SK-N-SH (cell line): ENCODE measurements around the gene MEX3A. TPM values are rescaled to one million over a fixed set of nuclear protein-coding genes. Genes with fewer than 3 reads are reported as not detected.

Experiments used
- EP300 ChIP-seq, 2 experiments: IDR thresholded peaks; 2 replicates each; pipeline versions ENCODE4 v1.4.0 to v1.6.1; 2012; ENCODE audit warnings: borderline replicate concordance in 1 of 2, low read depth in 1 of 2, low read length in 1 of 2
- EZH2phosphoT487 ChIP-seq: fragments of 200-600 bp; sonication (generic); IDR thresholded peaks from 2 replicates; pipeline ENCODE4 v1.6.1; 2017; ENCODE audit warnings: low read depth, mixed run types, mild to moderate bottlenecking, antibody characterized with exemption, moderate library complexity, borderline replicate concordance
- FOSL2 ChIP-seq: IDR thresholded peaks from 2 replicates; pipeline ENCODE4 v1.4.0; 2012; ENCODE audit warnings: low read depth, mild to moderate bottlenecking, moderate library complexity, borderline replicate concordance
- FOXJ3 ChIP-seq: sonication (generic); formaldehyde crosslinking; IDR thresholded peaks from 2 replicates; pipeline ENCODE4 v1.5.1; 2020; ENCODE audit warnings: mild to moderate bottlenecking, missing genetic modification reagents
- FOXM1 ChIP-seq: IDR thresholded peaks from 2 replicates; pipeline ENCODE4 v1.4.0; 2012; ENCODE audit warnings: low read depth, mild to moderate bottlenecking
- GABPA ChIP-seq: IDR thresholded peaks from 2 replicates; pipeline ENCODE4 v1.4.0; 2012; ENCODE audit warnings: low read depth, mild to moderate bottlenecking
- JUND ChIP-seq: IDR thresholded peaks from 2 replicates; pipeline ENCODE4 v1.4.0; 2012
- MEF2A ChIP-seq: IDR thresholded peaks from 2 replicates; pipeline ENCODE4 v1.4.0; 2012; ENCODE audit warnings: low read depth, borderline replicate concordance
- MXI1 ChIP-seq: IDR thresholded peaks from 2 replicates; pipeline ENCODE4 v1.6.1; 2012; ENCODE audit warnings: mild to moderate bottlenecking, low read depth, low read length, improper control_type of control experiment
- NRF1 ChIP-seq: IDR thresholded peaks from 2 replicates; pipeline ENCODE4 v1.6.1; 2012; ENCODE audit warnings: low read depth, mild to moderate bottlenecking, low read length
- POLR2AphosphoS5 ChIP-seq: IDR thresholded peaks from 2 replicates; pipeline ENCODE4 v1.6.1; 2012; ENCODE audit warnings: low read depth, low read length
- RFX5 ChIP-seq: IDR thresholded peaks from 2 replicates; pipeline ENCODE4 v1.6.1; 2012; ENCODE audit warnings: mild to moderate bottlenecking, improper control_type of control experiment, low read length
- RXRA ChIP-seq: IDR thresholded peaks from 2 replicates; pipeline ENCODE4 v1.4.0; 2012; ENCODE audit warnings: low read depth, mild to moderate bottlenecking, borderline replicate concordance
- SIN3A ChIP-seq: IDR thresholded peaks from 2 replicates; pipeline ENCODE4 v1.6.1; 2012; ENCODE audit warnings: low read depth, mild to moderate bottlenecking, low read length, moderate library complexity, borderline replicate concordance
- SMC3 ChIP-seq: IDR thresholded peaks from 2 replicates; pipeline ENCODE4 v1.6.1; 2012; ENCODE audit warnings: low read depth, low read length, improper control_type of control experiment
- TAF1 ChIP-seq: IDR thresholded peaks from 2 replicates; pipeline ENCODE4 v1.6.1; 2012; ENCODE audit warnings: low read depth, mild to moderate bottlenecking, low read length, moderate library complexity, borderline replicate concordance
- TEAD4 ChIP-seq: IDR thresholded peaks from 2 replicates; pipeline ENCODE4 v1.4.0; 2012; ENCODE audit warnings: mild to moderate bottlenecking, borderline replicate concordance; ENCODE audit not compliant: insufficient read depth
- YY1 ChIP-seq: IDR thresholded peaks from 2 replicates; pipeline ENCODE4 v1.4.0; 2012; ENCODE audit warnings: low read depth, mild to moderate bottlenecking
- polyA plus RNA-seq, 3 experiments: library from polyadenylated mRNA; depleted of rRNA; stranded (reverse); fragments of >200 nt; gene quantifications; 2 replicates each; pipeline ENCODE4 v1.2.3, GENCODE V29; 2012
- TF ChIP-seq, protein P1 (sequence below): IDR thresholded peaks from 2 replicates; pipeline ENCODE4 v1.4.0; 2012; ENCODE audit warnings: low read depth, borderline replicate concordance
- TF ChIP-seq, protein P2 (sequence below): IDR thresholded peaks from 2 replicates; pipeline ENCODE4; 2012
- TF ChIP-seq, protein P3 (sequence below): IDR thresholded peaks from 2 replicates; pipeline ENCODE4 v1.4.0; 2012; ENCODE audit warnings: low read depth, borderline replicate concordance

The MEX3A gene
- polyA plus RNA-seq, 1 of the 3 experiments (the other 2 are of a cell fraction) = 16.2 TPM

DNA sequence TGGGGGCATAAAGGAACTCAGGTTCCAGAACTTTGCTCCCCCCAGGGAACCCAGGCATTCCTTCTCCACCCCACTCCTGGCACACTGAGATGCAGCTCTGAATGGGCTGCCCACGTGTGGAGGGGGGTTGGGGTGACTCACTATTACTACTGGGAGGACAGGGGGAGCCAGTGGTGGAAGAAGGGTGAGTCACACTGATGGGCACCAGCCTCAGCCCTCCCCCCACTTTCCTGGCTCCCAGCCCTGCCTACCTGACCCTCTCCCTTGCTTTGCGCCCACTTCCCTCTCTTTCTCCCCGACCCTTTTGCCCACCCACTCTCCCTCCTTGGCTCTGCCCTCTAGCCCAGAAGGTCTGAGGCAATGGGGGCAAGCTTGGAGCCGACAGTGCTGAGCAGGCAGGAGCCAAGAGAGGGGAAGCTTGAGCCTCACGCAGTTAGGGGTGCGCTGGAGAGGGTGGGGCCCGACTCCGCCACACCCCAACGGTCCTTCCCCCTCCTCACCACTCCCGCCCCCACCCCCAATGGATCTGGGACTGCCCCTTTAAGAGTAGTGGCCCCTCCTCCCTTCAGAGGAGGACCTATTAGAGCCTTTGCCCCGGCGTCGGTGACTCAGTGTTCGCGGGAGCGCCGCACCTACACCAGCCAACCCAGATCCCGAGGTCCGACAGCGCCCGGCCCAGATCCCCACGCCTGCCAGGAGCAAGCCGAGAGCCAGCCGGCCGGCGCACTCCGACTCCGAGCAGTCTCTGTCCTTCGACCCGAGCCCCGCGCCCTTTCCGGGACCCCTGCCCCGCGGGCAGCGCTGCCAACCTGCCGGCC lies 32.0 kb upstream of the MEX3A start, which contains the start of gene LMNA (continued):
- TF ChIP-seq RXRA (peak; percentile 86; the same call in 1 of the 2 replicates), MEF2A (peak; percentile 55; the same call in 1 of the 2 replicates), GABPA (no peak), JUND (peak; percentile 98), FOXJ3 (CRISPR knock-in tag) (no peak), POLR2AphosphoS5 (peak; percentile 99), NRF1 (no peak), TEAD4 (no peak), FOSL2 (peak; percentile 100), MXI1 (peak; percentile 73), EZH2phosphoT487 (no peak), EP300 (IDR thresholded peaks at IDR 0.05; ENCODE audit: borderline replicate concordance in 1 of 2, low read depth in 1 of 2, low read length in 1 of 2) (peak in 1 of 2 experiments; percentile 88; a peak in 1 of 4 replicates), FOXM1 (peak; percentile 75; the same call in 1 of the 2 replicates), TAF1 (peak; percentile 99), SIN3A (peak; percentile 89), RFX5 (no peak), SMC3 (no peak), YY1 (no peak)
- TF ChIP-seq, protein P1, sequence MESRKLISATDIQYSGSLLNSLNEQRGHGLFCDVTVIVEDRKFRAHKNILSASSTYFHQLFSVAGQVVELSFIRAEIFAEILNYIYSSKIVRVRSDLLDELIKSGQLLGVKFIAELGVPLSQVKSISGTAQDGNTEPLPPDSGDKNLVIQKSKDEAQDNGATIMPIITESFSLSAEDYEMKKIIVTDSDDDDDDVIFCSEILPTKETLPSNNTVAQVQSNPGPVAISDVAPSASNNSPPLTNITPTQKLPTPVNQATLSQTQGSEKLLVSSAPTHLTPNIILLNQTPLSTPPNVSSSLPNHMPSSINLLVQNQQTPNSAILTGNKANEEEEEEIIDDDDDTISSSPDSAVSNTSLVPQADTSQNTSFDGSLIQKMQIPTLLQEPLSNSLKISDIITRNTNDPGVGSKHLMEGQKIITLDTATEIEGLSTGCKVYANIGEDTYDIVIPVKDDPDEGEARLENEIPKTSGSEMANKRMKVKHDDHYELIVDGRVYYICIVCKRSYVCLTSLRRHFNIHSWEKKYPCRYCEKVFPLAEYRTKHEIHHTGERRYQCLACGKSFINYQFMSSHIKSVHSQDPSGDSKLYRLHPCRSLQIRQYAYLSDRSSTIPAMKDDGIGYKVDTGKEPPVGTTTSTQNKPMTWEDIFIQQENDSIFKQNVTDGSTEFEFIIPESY = peak; percentile 66; the same call in 1 of the 2 replicates
- TF ChIP-seq, protein P2, sequence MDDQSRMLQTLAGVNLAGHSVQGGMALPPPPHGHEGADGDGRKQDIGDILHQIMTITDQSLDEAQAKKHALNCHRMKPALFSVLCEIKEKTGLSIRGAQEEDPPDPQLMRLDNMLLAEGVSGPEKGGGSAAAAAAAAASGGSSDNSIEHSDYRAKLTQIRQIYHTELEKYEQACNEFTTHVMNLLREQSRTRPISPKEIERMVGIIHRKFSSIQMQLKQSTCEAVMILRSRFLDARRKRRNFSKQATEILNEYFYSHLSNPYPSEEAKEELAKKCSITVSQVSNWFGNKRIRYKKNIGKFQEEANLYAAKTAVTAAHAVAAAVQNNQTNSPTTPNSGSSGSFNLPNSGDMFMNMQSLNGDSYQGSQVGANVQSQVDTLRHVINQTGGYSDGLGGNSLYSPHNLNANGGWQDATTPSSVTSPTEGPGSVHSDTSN = peak; percentile 87
- TF ChIP-seq, protein P3, sequence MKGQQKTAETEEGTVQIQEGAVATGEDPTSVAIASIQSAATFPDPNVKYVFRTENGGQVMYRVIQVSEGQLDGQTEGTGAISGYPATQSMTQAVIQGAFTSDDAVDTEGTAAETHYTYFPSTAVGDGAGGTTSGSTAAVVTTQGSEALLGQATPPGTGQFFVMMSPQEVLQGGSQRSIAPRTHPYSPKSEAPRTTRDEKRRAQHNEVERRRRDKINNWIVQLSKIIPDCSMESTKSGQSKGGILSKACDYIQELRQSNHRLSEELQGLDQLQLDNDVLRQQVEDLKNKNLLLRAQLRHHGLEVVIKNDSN = peak; percentile 77; the same call in 1 of the 2 replicates
